ENCODE data around the gene PRLHR.

GRCh38 chr10:118551535-118552100, 43.8 kb downstream of the PRLHR start:
- TF ChIP-seq POLR2A (IDR thresholded peaks at IDR 0.05), result no peak
- no peak for TF ChIP-seq CTCF (IDR thresholded peaks at IDR 0.05)
- TF ChIP-seq EP300 (IDR thresholded peaks at IDR 0.05), result no peak
